ENCODE data around the gene PKP2. TPM values are rescaled to one million over a fixed set of nuclear protein-coding genes. Genes with fewer than 3 reads are reported as not detected.

PKP2 gene
- total and polyA plus RNA-seq, 2 of the 13 experiments (the other 11 are each of a cell fraction or from before 2014, with no cell fraction given) = 15.1 to 25.3 TPM

- POLR2A ChIA-PET = no interaction called here
- BruUV-seq (replicated peaks) = no TSS peak
- H3K9me3 ChIP-seq (ENCODE audit: low read length) = no peaks in the 10 kb centered on the region
- FAIRE-seq (no peak), ATAC-seq (no peak), DNase-seq (ENCODE audit: low spot score) (no peak)
- TF ChIP-seq ZNF883 (CRISPR knock-in tag; IDR thresholded peaks at IDR 0.05; ENCODE audit: not compliant biosample characterization) (no peak), ZSCAN31 (CRISPR knock-in tag; IDR thresholded peaks at IDR 0.05; ENCODE audit: low read depth) (no peak), ZNF598 (CRISPR knock-in tag; IDR thresholded peaks at IDR 0.05; ENCODE audit: borderline replicate concordance) (no peak), FOXJ3 (CRISPR knock-in tag; IDR thresholded peaks at IDR 0.05; ENCODE audit: borderline replicate concordance) (no peak), U2AF2 (IDR thresholded peaks at IDR 0.05; ENCODE audit: low read depth, low read length) (no peak), USF2 (IDR thresholded peaks at IDR 0.05; ENCODE audit: low read depth, low read length) (no peak), USF2 (CRISPR knock-in tag; IDR thresholded peaks at IDR 0.05; ENCODE audit: borderline replicate concordance) (no peak), ZNF616 (CRISPR knock-in tag; IDR thresholded peaks at IDR 0.05; ENCODE audit: low read depth) (no peak), ZNF776 (CRISPR knock-in tag; IDR thresholded peaks at IDR 0.05) (no peak), SRSF4 (IDR thresholded peaks at IDR 0.05; ENCODE audit: low read depth, low read length, poor library complexity, severe bottlenecking) (no peak), EHMT2 (IDR thresholded peaks at IDR 0.05; ENCODE audit: borderline replicate concordance, low read depth, low read length) (no peak), ZFY (CRISPR knock-in tag; IDR thresholded peaks at IDR 0.05) (no peak), MIXL1 (CRISPR knock-in tag; IDR thresholded peaks at IDR 0.05) (no peak), ZNF672 (CRISPR knock-in tag; IDR thresholded peaks at IDR 0.05) (no peak), PAF1 (CRISPR knock-in tag; IDR thresholded peaks at IDR 0.05) (no peak), ZNF101 (CRISPR knock-in tag; IDR thresholded peaks at IDR 0.05; ENCODE audit: borderline replicate concordance, low read depth) (no peak)
- peaks cover 0 to 2% of the 10 kb centered on the region in 2 experiments; a peak in 1 of 5 replicates for H3K36me3 ChIP-seq (replicated peaks in 1 of 2; ENCODE audit: control insufficient read depth in 1 of 2, insufficient read depth in 2 of 2, low read length in 2 of 2)
- no peak overlapping the region for H3K27ac ChIP-seq (ENCODE audit: extremely low read length, insufficient read depth, low read length)
- peaks cover 8% of the 10 kb centered on the region for H3K79me2 ChIP-seq (ENCODE audit: insufficient read depth, low read length)
- CTCF ChIA-PET (ENCODE audit: low intra/inter-chr PET ratio, low total read pairs) = no interaction called here
- H3K27me3 ChIP-seq (ENCODE audit: control insufficient read depth in 1 of 2, insufficient read depth in 2 of 2, low read length in 2 of 2) = no peaks in the 10 kb centered on the region
- 91% methylated on average over 1 of the region's 1 CpG for WGBS (ENCODE audit: low lambda C conversion rate)
- intact Hi-C loops (cut with micrococcal nuclease; ENCODE audit: unreplicated experiment) (loop anchor here (5.0 kb wide), 1 partner anchor 38 kb away; the partner anchor contains the start of gene PKP2), in situ Hi-C loops (cut with HindIII; ENCODE audit: extremely low pct_ligation_motif_present, low pct_unique_long_range_greater_than_20kb) (no loop called here)
- H3K4me2 ChIP-seq (ENCODE audit: low read depth, low read length) = no peak overlapping the region
- H2AFZ ChIP-seq (ENCODE audit: low read length) = no peak overlapping the region
- H3K4me3 ChIP-seq (replicated peaks in 1 of 3; ENCODE audit: insufficient read depth in 1 of 3, low read depth in 2 of 3, low read length in 3 of 3) = no peak overlapping the region
- H3K9ac ChIP-seq (ENCODE audit: insufficient read depth, low read depth, low read length) = no peak overlapping the region
- H3K4me1 ChIP-seq (ENCODE audit: insufficient read depth, low read length) = no peaks in the 10 kb centered on the region
- H4K20me1 ChIP-seq (ENCODE audit: insufficient read depth, low read length) = no peaks in the 10 kb centered on the region
Measured at GRCh38 chr12:32859389-32859788, 37.2 kb downstream of the PKP2 start.
